ENCODE results near the gene TRAF1. TPM values are rescaled to one million over a fixed set of nuclear protein-coding genes. Genes with fewer than 3 reads are reported as not detected.

The TRAF1 gene
- total and polyA plus RNA-seq, 12 donors, result 1.1 to 6.7 (median 2.0) TPM

DNA sequence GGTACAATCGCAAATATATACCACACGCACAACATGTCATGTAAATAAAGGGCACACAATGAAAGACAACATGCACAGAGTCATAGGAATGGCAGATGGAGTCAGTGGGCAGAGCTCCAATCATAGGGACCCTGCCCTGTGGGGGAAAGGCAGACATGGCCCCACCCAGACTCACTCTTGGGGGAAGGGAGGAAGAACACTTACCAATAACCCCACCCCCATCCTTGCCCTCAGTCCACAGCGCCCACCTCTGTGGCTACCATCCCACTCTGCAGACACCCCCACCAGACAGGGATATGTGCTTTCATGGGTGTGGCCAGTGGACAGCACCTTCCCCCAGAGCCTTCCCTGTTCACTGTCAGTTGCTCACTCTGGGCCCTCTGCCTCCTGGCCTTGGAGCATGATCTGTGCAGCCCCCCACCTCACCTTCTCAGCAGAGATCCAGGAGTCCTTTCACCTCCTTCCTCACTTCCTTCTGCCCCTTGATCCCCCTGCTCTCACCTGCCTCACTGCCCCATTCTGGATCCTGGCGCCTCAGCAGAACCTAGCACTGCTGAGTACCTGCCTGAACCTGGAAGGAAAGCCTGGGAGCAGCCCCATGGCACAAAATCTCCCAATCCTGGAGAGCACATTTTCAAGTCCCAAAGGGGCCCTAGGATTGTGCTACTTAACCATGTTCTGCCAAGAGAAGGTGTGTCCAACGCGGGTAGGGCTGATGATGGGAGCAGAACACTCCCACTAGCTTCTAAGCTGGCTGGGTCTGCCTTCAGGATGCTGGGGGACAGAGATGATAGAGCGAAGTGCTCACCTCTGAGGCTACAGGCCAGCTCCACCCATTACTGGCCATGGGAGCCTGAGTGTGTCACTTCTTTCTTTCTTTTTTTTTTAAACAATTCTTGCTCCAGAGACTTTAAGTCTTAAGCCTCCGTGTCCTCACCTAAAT, 48.1 kb downstream of the TRAF1 start:
- no peak for ATAC-seq
- intact Hi-C loops (cut with DNase I), result loop anchor here in 4 of 10 donors (5.0 to 10.0 kb wide), 4 partner anchors 49 to 196 kb away; partner anchors contain the start of genes CNTRL (in 1 of the 4) and TRAF1 (in 1 of the 4)
- no peak for TF ChIP-seq CTCF (IDR thresholded peaks at IDR 0.05)
- no peaks in the 10 kb centered on the region for H3K27me3 ChIP-seq
- 81 to 83% methylated on average over 8 of the region's 8 CpGs for WGBS, 2 donors
- H3K9me3 ChIP-seq, result no peaks in the 10 kb centered on the region
- peaks cover 0 to 21% (median 9%) of the 10 kb centered on the region in 9 donors for H3K4me1 ChIP-seq
- H3K36me3 ChIP-seq, result peaks cover 0 to 12% (median 0%) of the 10 kb centered on the region in 9 donors
- DNase-seq, result no peak
- peak overlapping the region in 1 of 10 donors; percentile 96 for H3K27ac ChIP-seq
- peak overlapping the region in 3 of 10 donors; percentile 62 to 82 (median 81) for H3K4me3 ChIP-seq

- TF ChIP-seq CTCF (IDR thresholded peaks at IDR 0.05), result peak in 3 of 9 donors; percentile 18 to 40 (median 23)
- Histone ChIP-seq H3K27me3 (no peaks in the 10 kb centered on the region), H3K9me3 (no peaks in the 10 kb centered on the region), H3K36me3 (peaks cover 0 to 22% (median 0%) of the 10 kb centered on the region in 9 donors), H3K27ac (peak overlapping the region; percentile 76 to 96 (median 92)), H3K4me3 (peak overlapping the region; percentile 41 to 86 (median 74)), H3K4me1 (peaks cover 0 to 21% (median 9%) of the 10 kb centered on the region in 9 donors)
- peak; percentile 7 to 65 (median 58) for ATAC-seq
- DNase-seq, result peak; percentile 59 to 68
- intact Hi-C loops (cut with DNase I), result loop anchor here in 7 of 10 donors (2.0 to 10.0 kb wide), 6 partner anchors 50 to 197 kb away; partner anchors contain the start of genes CNTRL (in 1 of the 7) and TRAF1 (in 1 of the 7)
- 3 to 4% methylated on average over 45 to 62 of the region's 63 CpGs for WGBS, 2 donors
Measured at GRCh38 chr9:120877276-120878034, 49.1 kb downstream of the TRAF1 start.

DNA sequence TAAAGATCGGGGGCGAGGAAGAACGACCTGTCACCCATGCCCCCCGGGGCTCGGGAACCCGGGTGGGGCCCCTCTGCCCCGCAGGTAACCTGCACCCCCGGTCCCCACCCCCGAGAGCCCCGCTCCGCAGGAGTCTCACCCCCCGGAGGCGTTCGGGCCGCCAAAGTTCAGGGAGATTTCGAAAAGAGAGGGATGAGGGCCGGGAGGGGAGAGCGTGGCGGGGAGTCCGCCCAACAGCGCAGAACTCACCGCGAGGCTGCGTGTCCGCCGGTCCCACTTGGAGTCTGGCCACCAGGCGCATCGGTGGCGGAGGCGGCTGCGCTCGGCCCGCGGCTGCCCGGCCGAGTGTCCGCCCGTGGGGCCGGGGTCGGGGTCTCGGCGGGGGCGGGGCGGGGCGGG, 49.8 kb downstream of the TRAF1 start, which contains the start of gene PHF19:
PHF19 (minus strand) TSS at position 347 of the 399 bp plus-strand sequence. CDS start 2,447 bp downstream, outside the sequence.
- WGBS, 2 donors, result 1% methylated on average over 26 to 40 of the region's 45 CpGs
- no peaks in the 10 kb centered on the region for H3K9me3 ChIP-seq
- peak within 1 kb of the TSS; percentile 49 to 86 (median 74) for H3K4me3 ChIP-seq
- peak within 1 kb of the TSS; percentile 76 to 96 (median 92) for H3K27ac ChIP-seq
- intact Hi-C loops (cut with DNase I), result loop anchor here in 7 of 10 donors (2.0 to 10.0 kb wide), 6 partner anchors 50 to 198 kb away; partner anchors contain the start of genes CNTRL (in 1 of the 7) and TRAF1 (in 1 of the 7)
- DNase-seq (peak; percentile 33 to 48), ATAC-seq (peak; percentile 17 to 37 (median 22))
- peaks cover 0 to 21% (median 9%) of the 10 kb centered on the region in 9 donors for H3K4me1 ChIP-seq
- TF ChIP-seq CTCF (IDR thresholded peaks at IDR 0.05), result no peak
- no peaks in the 10 kb centered on the region for H3K27me3 ChIP-seq
- peaks cover 0 to 28% (median 0%) of the 10 kb centered on the region in 9 donors for H3K36me3 ChIP-seq
